ENCODE results near the gene HOXA9.

The HOXA9 gene

GRCh38 chr7:27161721-27162560, 3.4 kb downstream of the HOXA9 start (continued):
- no peak for TF ChIP-seq PRDM2 (tag by site-specific recombination; IDR thresholded peaks at IDR 0.05; ENCODE audit: borderline replicate concordance)
- peak; percentile 28; the same call in 1 of the 2 replicates for TF ChIP-seq KLF10 (tag by site-specific recombination; IDR thresholded peaks at IDR 0.05)
- peak; percentile 7; the same call in 1 of the 2 replicates for TF ChIP-seq ZSCAN30 (tag by site-specific recombination; IDR thresholded peaks at IDR 0.05)
- no peak for TF ChIP-seq RBAK (tag by site-specific recombination; IDR thresholded peaks at IDR 0.05)
- no peak for TF ChIP-seq ZNF558 (tag by site-specific recombination; IDR thresholded peaks at IDR 0.05)
- TF ChIP-seq ZFP37 (tag by site-specific recombination; IDR thresholded peaks at IDR 0.05), result peak; percentile 63; the same call in 1 of the 2 replicates
- TF ChIP-seq ZBTB8A (tag by site-specific recombination; IDR thresholded peaks at IDR 0.05), result peak; percentile 70
- peak; percentile 68 for TF ChIP-seq ZNF335 (tag by site-specific recombination; conservative IDR thresholded peaks at IDR 0.05)
- peak; percentile 41 for TF ChIP-seq ZNF600 (tag by site-specific recombination; IDR thresholded peaks at IDR 0.05)
- TF ChIP-seq ZNF843 (tag by site-specific recombination; IDR thresholded peaks at IDR 0.05), result no peak
- peak; percentile 20; the same call in 1 of the 2 replicates for TF ChIP-seq PATZ1 (tag by site-specific recombination; IDR thresholded peaks at IDR 0.05)
- TF ChIP-seq ZSCAN16 (tag by site-specific recombination; IDR thresholded peaks at IDR 0.05), result no peak
- 0 out of 2 replicates have a peak, but pooled peaks have one; percentile 10 for TF ChIP-seq PRDM1 (tag by site-specific recombination; IDR thresholded peaks at IDR 0.05)

GRCh38 chr7:27161214-27161720, 4.1 kb downstream of the HOXA9 start:
- ChIA-PET POLR2A (interaction anchor here (0.9 to 4.1 kb wide), 19 partner anchors 9 to 1305 kb away, joined by 3 to 42 read pairs (median 6); partner anchors contain the start of genes HOXA11, HOXA3, HOXA4 and HOXA5), CTCF (interaction anchor here (0.5 to 3.7 kb wide), 26 partner anchors 9 to 1765 kb away, joined by 3 to 50 read pairs (median 4); partner anchors contain the start of genes HOXA5 and HOXA6)
- H3K9me3 ChIP-seq (ENCODE audit: control insufficient read depth, insufficient read depth, low read depth, low read length), result no peaks in the 10 kb centered on the region
- H3K27ac ChIP-seq (ENCODE audit: extremely low read depth, low read depth, low read length), result peak overlapping the region; percentile 100
- peak overlapping the region; percentile 39 for H3K4me3 ChIP-seq (ENCODE audit: low read depth, low read length)
- H3K36me3 ChIP-seq (ENCODE audit: control insufficient read depth in 2 of 2, insufficient read depth in 1 of 2, low read length in 2 of 2), result peaks cover 18 to 25% of the 10 kb centered on the region in 2 experiments
- peaks cover 12% of the 10 kb centered on the region for H3K4me1 ChIP-seq (ENCODE audit: control insufficient read depth, insufficient read depth, low read length)
- TF ChIP-seq ZNF366 (tag by site-specific recombination; conservative IDR thresholded peaks at IDR 0.05) (0 out of 2 replicates have a peak, but pooled peaks have one; percentile 29), ZBTB10 (tag by site-specific recombination; IDR thresholded peaks at IDR 0.05) (peak; percentile 95), ZNF518A (tag by site-specific recombination; conservative IDR thresholded peaks at IDR 0.05; ENCODE audit: low read depth) (0 out of 2 replicates have a peak, but pooled peaks have one; percentile 18), KLF8 (tag by site-specific recombination; IDR thresholded peaks at IDR 0.05) (peak; percentile 92), ZNF121 (tag by site-specific recombination; IDR thresholded peaks at IDR 0.05) (no peak)
